A549 treated with GW870086 at 1 μM for 4 hours (cell line): Measurements from ENCODE around the gene LILRA1. TPM values are rescaled to one million over a fixed set of nuclear protein-coding genes. Genes with fewer than 3 reads are reported as not detected.

Experiments
- total RNA-seq: library from RNA; stranded (reverse); fragments of 200-300 nt; extraction: Qiagen RNA extraction; gene quantifications from 5 replicates; pipeline ENCODE4 v1.2.3, GENCODE V29; 2022; ENCODE audit warnings: low read depth

Gene LILRA1
- total RNA-seq, result not detected in 5 replicates

DNA sequence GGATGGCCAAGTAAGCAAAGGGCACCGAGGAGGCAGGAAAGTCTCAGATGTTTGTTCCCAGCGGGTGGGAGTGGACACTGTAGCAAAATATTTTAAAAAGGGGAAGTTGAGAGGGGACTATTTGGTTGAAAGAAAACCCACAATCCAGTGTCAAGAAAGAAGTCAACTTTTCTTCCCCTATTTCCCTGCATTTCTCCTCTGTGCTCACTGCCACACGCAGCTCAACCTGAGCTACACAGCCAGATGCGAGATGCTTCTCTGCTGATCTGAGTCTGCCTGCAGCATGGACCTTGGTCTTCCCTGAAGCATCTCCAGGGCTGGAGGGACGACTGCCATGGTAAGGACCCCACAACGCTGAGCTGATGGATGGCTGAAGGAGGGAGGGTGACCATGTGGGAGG is at the start of gene LILRA1:
Gene LILRA1 (plus strand): TSS at position 188 of the 400 bp plus-strand sequence. CDS start 613 bp downstream, outside the sequence.

GRCh38 chr19:54573330-54573872 is 20.0 kb upstream of the LILRA1 start, which contains the start of gene LILRA2:
Gene LILRA2 (plus strand): TSS chr19:54573790. CDS start chr19:54573879, 89 bp downstream.

DNA sequence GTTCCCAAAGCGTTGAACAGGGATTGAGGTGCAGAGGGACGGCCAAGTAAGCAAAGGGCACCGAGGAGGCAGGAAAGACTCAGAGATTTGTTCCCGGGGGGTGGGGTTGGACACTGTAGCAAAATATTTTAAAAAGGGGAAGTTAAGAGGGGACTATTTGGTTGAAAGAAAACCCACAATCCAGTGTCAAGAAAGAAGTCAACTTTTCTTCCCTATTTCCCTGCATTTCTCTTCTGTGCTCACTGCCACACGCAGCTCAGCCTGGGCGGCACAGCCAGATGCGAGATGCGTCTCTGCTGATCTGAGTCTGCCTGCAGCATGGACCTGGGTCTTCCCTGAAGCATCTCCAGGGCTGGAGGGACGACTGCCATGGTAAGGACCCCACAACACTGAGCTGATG is 36.8 kb downstream of the LILRA1 start, which contains the start of gene LILRB1:
Gene LILRB1 (plus strand): TSS at position 223 of the 400 bp plus-strand sequence. CDS start 590 bp downstream, outside the sequence.

Other genes starting within 250 kb of the LILRA1 start
- 0.18 TPM in 1 of 5 replicates, not detected in the others for gene LAIR1, start 228.7 kb upstream of the LILRA1 start, total RNA-seq
- 0.21 to 0.30 TPM (median 0.25 TPM) in 4 of 5 replicates, not detected in the other for gene TTYH1, start 178.2 kb upstream of the LILRA1 start, total RNA-seq
- 78.1 to 131 TPM (median 107 TPM) in 5 replicates for gene LENG8, start 144.4 kb upstream of the LILRA1 start, total RNA-seq
- gene LENG9, start 129.9 kb upstream of the LILRA1 start, total RNA-seq, result 4.8 to 6.6 TPM (median 6.4 TPM) in 5 replicates
- gene CDC42EP5, start 120.3 kb upstream of the LILRA1 start, total RNA-seq, result 0.17 to 0.36 TPM in 2 of 5 replicates, not detected in the others
- not detected in 5 replicates for gene LAIR2, start 90.8 kb upstream of the LILRA1 start, total RNA-seq
- gene LILRA2, start 19.8 kb upstream of the LILRA1 start, total RNA-seq, result not detected in 5 replicates
- gene LILRB1, start 36.9 kb downstream of the LILRA1 start, total RNA-seq, result not detected in 5 replicates
- gene LILRB4, start 69.4 kb downstream of the LILRA1 start, total RNA-seq, result not detected in 5 replicates
- gene KIR3DL3, start 130.8 kb downstream of the LILRA1 start, total RNA-seq, result not detected in 5 replicates
- not detected in 5 replicates for gene KIR2DL3, start 144.9 kb downstream of the LILRA1 start, total RNA-seq
- gene KIR2DL1, start 176.2 kb downstream of the LILRA1 start, total RNA-seq, result not detected in 5 replicates
- gene KIR2DL4, start 210.0 kb downstream of the LILRA1 start, total RNA-seq, result not detected in 5 replicates
- gene KIR3DL1, start 222.8 kb downstream of the LILRA1 start, total RNA-seq, result not detected in 5 replicates
- not detected in 5 replicates for gene KIR2DS4, start 239.0 kb downstream of the LILRA1 start, total RNA-seq